IMR-90 (cell line): ENCODE data around the gene SNAP91.

ENCODE experiments used
- CTCF ChIP-seq: conservative IDR thresholded peaks from 2 replicates; pipeline ENCODE4 v1.5.1; 2012; ENCODE audit warnings: mild to moderate bottlenecking, low read depth, low read length, improper control_type of control experiment
- FOS ChIP-seq: fragments of 150-350 bp; IDR thresholded peaks from 2 replicates; pipeline ENCODE4 v1.6.1; 2016; ENCODE audit warnings: low read depth, low read length
- NFE2L2 ChIP-seq: fragments of 150-350 bp; IDR thresholded peaks from 2 replicates; pipeline ENCODE4 v1.6.1; 2016; ENCODE audit warnings: low read depth, mild to moderate bottlenecking, low read length
- RCOR1 ChIP-seq: IDR thresholded peaks from 2 replicates; pipeline ENCODE4 v1.6.1; 2012; ENCODE audit warnings: mild to moderate bottlenecking, low read length, improper control_type of control experiment; ENCODE audit not compliant: insufficient replicate concordance
- RFX5 ChIP-seq: IDR thresholded peaks from 2 replicates; pipeline ENCODE4 v1.8.0; 2012; ENCODE audit warnings: low read depth, mild to moderate bottlenecking, low read length, moderate library complexity

GRCh38 chr6:83615025-83615999 is 93.6 kb downstream of the SNAP91 start:
- TF ChIP-seq CTCF, result peak; percentile 54
- TF ChIP-seq RFX5, result no peak
- TF ChIP-seq RCOR1, result no peak
- no peak for TF ChIP-seq NFE2L2
- no peak for TF ChIP-seq FOS
